Breast epithelium (tissue), 3 donors: ENCODE measurements around the gene GLO1.

Source experiments
- POLR2A ChIP-seq: fragments of 450-650 bp; IDR thresholded peaks from one replicate; pipeline ENCODE4 v1.6.1; 2016; ENCODE audit warnings: antibody characterized with exemption, mild to moderate bottlenecking, moderate library complexity
- POLR2AphosphoS5 ChIP-seq, 3 donors: sonication (generic); formaldehyde crosslinking; IDR thresholded peaks; one replicate each; pipeline ENCODE4 v1.6.1; 2017; ENCODE audit warnings: antibody characterized with exemption in 3 of 3
- TF ChIP-seq, protein P1 (sequence below), 3 donors: fragments of 450-650 bp; IDR thresholded peaks; one replicate each; pipeline ENCODE4 v1.5.1; 2016 to 2017; ENCODE audit warnings: antibody characterized with exemption in 3 of 3, mild to moderate bottlenecking in 3 of 3, moderate library complexity in 3 of 3

DNA sequence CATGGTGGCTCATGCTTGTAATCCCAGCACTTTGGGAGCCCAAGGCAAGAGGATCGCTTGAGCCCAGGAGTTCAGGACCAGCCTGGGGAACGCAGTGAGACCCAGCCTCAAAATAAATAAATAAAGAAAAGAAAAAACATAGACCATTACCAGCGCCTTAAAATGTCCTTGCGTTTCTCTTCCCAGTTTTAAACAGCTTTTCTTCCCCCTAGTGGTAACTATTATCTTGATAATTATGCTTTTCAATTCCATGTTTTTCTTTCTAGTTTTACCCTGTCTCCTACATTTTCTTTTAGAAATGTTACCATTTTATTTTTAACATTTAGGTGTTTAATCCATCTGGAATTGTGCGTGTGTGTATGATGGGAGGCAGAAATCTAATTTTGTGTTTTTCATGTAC is 36.6 kb upstream of the GLO1 start:
- TF ChIP-seq, protein P1, sequence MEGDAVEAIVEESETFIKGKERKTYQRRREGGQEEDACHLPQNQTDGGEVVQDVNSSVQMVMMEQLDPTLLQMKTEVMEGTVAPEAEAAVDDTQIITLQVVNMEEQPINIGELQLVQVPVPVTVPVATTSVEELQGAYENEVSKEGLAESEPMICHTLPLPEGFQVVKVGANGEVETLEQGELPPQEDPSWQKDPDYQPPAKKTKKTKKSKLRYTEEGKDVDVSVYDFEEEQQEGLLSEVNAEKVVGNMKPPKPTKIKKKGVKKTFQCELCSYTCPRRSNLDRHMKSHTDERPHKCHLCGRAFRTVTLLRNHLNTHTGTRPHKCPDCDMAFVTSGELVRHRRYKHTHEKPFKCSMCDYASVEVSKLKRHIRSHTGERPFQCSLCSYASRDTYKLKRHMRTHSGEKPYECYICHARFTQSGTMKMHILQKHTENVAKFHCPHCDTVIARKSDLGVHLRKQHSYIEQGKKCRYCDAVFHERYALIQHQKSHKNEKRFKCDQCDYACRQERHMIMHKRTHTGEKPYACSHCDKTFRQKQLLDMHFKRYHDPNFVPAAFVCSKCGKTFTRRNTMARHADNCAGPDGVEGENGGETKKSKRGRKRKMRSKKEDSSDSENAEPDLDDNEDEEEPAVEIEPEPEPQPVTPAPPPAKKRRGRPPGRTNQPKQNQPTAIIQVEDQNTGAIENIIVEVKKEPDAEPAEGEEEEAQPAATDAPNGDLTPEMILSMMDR (IDR thresholded peaks at IDR 0.05), result no peak
- TF ChIP-seq POLR2A, result no peak
- no peak for TF ChIP-seq POLR2AphosphoS5 (IDR thresholded peaks at IDR 0.05)
